ENCODE results near the gene TBC1D1. TPM values are rescaled to one million over a fixed set of nuclear protein-coding genes. Genes with fewer than 3 reads are reported as not detected.

The TBC1D1 gene
- total RNA-seq, 4 donors from 2014 or later = 66.2 to 120 (median 87.9) TPM

DNA sequence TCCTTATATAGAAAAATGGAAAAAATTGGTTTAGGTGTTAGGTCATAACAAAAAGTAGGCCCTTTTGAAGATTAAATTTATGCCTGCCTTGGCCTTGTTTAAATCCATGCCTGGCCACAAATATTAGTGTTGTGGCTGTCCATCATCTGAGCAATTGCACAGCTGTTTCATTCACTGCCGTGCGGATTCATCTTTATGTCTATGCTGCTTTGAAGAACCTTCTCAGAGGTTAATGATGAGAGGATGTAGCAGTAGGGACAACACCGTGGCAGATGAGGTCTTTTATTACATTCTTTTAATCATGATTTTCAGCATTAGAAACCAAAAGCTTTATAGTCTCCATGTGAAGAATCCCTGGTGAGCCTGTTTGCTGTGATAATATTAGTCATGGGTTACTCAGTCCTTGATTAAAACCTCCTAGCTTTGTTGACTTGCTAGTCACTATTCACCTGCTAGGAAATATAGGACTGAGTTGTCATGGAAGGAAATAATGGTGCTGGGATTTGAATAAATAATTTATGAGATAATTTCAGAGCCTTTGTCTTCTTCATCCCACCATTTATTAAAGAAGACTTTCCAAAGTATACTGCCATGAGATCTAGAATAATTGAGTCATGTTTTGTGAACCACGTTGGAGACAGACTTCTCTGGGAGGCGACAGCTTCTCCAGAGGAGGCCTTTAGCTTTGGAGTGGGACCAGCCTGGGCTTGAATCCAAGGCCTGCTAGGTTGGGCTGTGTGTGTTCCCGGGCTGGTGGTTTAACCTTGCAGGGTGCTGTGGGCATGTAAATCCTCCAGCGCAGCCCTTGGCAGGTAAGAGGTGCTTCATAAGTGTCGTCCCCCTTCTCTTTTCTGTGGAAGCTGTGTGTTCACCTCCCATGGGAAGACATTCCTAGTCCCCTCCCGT lies 122.8 kb downstream of the TBC1D1 start:
- Histone ChIP-seq H3K27me3 (no peaks in the 10 kb centered on the region), H3K4me1 (peaks cover 0 to 27% (median 0%) of the 10 kb centered on the region in 4 donors), H3K27ac (peak overlapping the region in 1 of 4 donors; percentile 19), H3K36me3 (peaks cover 0 to 13% (median 0%) of the 10 kb centered on the region in 3 donors), H3K4me3 (no peak overlapping the region), H3K9me3 (no peaks in the 10 kb centered on the region)
- no peak for DNase-seq
- TF ChIP-seq, protein P1, sequence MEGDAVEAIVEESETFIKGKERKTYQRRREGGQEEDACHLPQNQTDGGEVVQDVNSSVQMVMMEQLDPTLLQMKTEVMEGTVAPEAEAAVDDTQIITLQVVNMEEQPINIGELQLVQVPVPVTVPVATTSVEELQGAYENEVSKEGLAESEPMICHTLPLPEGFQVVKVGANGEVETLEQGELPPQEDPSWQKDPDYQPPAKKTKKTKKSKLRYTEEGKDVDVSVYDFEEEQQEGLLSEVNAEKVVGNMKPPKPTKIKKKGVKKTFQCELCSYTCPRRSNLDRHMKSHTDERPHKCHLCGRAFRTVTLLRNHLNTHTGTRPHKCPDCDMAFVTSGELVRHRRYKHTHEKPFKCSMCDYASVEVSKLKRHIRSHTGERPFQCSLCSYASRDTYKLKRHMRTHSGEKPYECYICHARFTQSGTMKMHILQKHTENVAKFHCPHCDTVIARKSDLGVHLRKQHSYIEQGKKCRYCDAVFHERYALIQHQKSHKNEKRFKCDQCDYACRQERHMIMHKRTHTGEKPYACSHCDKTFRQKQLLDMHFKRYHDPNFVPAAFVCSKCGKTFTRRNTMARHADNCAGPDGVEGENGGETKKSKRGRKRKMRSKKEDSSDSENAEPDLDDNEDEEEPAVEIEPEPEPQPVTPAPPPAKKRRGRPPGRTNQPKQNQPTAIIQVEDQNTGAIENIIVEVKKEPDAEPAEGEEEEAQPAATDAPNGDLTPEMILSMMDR (IDR thresholded peaks at IDR 0.05) = no peak
- no peak for TF ChIP-seq POLR2A (IDR thresholded peaks at IDR 0.05)

DNA sequence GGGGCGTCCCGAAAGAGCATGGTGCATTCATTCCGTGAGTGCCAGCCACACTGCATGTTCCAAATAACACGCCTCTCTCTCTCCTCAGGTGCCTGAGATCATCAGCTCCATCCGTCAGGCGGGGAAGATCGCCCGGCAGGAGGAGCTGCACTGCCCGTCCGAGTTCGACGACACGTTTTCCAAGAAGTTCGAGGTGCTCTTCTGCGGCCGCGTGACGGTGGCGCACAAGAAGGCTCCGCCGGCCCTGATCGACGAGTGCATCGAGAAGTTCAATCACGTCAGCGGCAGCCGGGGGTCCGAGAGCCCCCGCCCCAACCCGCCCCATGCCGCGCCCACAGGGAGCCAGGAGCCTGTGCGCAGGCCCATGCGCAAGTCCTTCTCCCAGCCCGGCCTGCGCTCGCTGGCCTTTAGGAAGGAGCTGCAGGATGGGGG lies 123.6 kb downstream of the TBC1D1 start:
- TF ChIP-seq, protein P1 (IDR thresholded peaks at IDR 0.05) = no peak
- no peak for TF ChIP-seq POLR2A (IDR thresholded peaks at IDR 0.05)
- H3K4me1 ChIP-seq = peaks cover 0 to 27% (median 0%) of the 10 kb centered on the region in 4 donors
- H3K4me3 ChIP-seq = no peak overlapping the region
- peaks cover 0 to 13% (median 0%) of the 10 kb centered on the region in 3 donors for H3K36me3 ChIP-seq
- no peak for DNase-seq
- no peaks in the 10 kb centered on the region for H3K9me3 ChIP-seq
- no peaks in the 10 kb centered on the region for H3K27me3 ChIP-seq
- H3K27ac ChIP-seq = peak overlapping the region in 1 of 4 donors; percentile 19

DNA sequence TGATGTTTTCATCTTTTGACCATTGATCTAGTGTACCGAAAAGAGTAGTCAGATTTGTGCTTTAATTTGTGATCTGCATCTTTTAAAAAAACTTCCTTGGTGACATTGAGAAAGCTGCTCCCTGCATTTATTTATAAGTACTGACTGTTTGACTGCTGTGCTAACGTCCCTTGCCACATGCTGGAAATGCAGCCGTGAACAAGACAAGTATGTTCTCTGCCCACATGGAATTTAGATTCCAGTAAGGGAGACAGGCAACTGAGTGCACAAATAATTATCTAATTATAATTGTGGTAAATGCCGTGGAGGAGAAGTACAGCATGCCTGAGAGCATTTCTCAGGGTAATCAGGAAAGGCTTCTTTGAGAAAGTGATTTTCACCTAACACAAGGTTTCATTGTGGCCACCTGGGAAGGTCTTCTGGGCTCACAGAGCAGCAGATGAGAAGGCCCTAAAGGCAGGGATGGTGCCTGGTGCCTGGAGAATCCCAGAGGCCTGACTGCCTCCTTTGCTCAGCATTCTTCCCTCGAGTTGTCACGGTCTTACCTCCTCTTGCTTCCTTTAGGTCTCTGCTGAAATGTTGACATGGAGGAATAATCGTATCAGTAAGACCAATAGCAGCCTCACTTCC lies 125.1 kb downstream of the TBC1D1 start:
- H3K27ac ChIP-seq = peak overlapping the region in 1 of 4 donors; percentile 36
- DNase-seq = no peak
- no peaks in the 10 kb centered on the region for H3K27me3 ChIP-seq
- TF ChIP-seq POLR2A (IDR thresholded peaks at IDR 0.05) = no peak
- TF ChIP-seq, protein P1 (IDR thresholded peaks at IDR 0.05) = no peak
- peaks cover 0 to 22% (median 2%) of the 10 kb centered on the region in 3 donors for H3K36me3 ChIP-seq
- H3K4me3 ChIP-seq = no peak overlapping the region
- peaks cover 0 to 13% (median 0%) of the 10 kb centered on the region in 4 donors for H3K4me1 ChIP-seq
- H3K9me3 ChIP-seq = no peaks in the 10 kb centered on the region

DNA sequence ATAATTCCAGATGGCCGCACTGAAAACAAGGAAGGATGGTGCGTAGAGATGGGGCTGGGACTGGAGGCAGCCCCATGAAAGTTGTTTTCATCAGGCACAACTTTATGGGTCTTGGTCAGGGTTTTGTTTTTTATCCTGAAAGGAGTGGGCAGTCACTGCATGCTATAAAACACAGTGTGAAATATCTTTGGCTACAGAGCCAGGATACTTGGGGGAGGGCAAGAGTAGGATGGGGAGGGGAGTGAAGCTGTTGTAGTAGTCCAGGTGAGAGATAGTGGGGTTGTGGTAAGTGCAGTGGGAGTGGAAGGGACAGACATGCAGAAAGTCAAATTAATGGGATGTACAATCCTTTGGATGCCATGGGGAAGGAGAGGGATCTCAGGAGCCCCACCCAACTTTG lies 125.8 kb downstream of the TBC1D1 start:
- no peaks in the 10 kb centered on the region for H3K9me3 ChIP-seq
- H3K27me3 ChIP-seq = no peaks in the 10 kb centered on the region
- H3K4me1 ChIP-seq = peaks cover 0 to 6% (median 0%) of the 10 kb centered on the region in 4 donors
- TF ChIP-seq, protein P1 (IDR thresholded peaks at IDR 0.05) = no peak
- TF ChIP-seq POLR2A (IDR thresholded peaks at IDR 0.05) = no peak
- H3K4me3 ChIP-seq = no peak overlapping the region
- peaks cover 0 to 29% (median 2%) of the 10 kb centered on the region in 3 donors for H3K36me3 ChIP-seq
- no peak for DNase-seq
- peak overlapping the region in 1 of 4 donors; percentile 36 for H3K27ac ChIP-seq

DNA sequence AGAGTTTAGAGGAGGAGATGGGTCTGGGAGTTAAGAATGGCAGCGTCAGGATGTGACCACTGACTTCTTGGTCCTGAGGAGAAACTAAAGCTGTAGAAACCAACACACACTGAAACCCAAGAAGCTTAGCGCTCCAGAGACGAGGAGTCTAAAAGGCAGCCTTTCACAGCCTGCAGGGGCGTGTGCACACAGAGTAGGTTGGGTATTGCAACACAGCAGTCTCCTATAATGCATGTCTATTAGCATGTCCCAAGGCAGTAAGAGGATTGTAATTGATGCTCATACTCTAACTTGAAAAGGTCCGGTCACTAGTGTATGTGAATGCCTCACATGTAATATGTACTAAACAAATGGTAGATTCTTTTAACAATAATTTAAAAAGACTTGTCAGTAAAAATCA lies 126.7 kb downstream of the TBC1D1 start:
- no peak for TF ChIP-seq POLR2A (IDR thresholded peaks at IDR 0.05)
- TF ChIP-seq, protein P1 (IDR thresholded peaks at IDR 0.05) = no peak
- no peak for DNase-seq

More for the DNA sequence above, 126.7 kb downstream of the TBC1D1 start:
- Histone ChIP-seq H3K4me3 (no peak overlapping the region), H3K9me3 (no peaks in the 10 kb centered on the region), H3K27ac (no peak overlapping the region), H3K27me3 (no peaks in the 10 kb centered on the region), H3K36me3 (peaks cover 0 to 32% (median 2%) of the 10 kb centered on the region in 3 donors), H3K4me1 (no peaks in the 10 kb centered on the region)
